ENCODE measurements around the gene STUB1.

STUB1 gene

GRCh38 chr16:676913-677312 is 3.3 kb upstream of the STUB1 start:
- peaks cover 3% of the 10 kb centered on the region for H3K36me3 Mint-ChIP-seq (ENCODE audit: low read depth)
- H3K4me1 Mint-ChIP-seq (ENCODE audit: low read depth) = peaks cover 10% of the 10 kb centered on the region
- no peaks in the 10 kb centered on the region for H3K27me3 Mint-ChIP-seq (ENCODE audit: low read depth)
- no peak overlapping the region for H3K4me3 Mint-ChIP-seq
- H3K27ac Mint-ChIP-seq = no peak overlapping the region
- no peaks in the 10 kb centered on the region for H3K9me3 Mint-ChIP-seq

DNA sequence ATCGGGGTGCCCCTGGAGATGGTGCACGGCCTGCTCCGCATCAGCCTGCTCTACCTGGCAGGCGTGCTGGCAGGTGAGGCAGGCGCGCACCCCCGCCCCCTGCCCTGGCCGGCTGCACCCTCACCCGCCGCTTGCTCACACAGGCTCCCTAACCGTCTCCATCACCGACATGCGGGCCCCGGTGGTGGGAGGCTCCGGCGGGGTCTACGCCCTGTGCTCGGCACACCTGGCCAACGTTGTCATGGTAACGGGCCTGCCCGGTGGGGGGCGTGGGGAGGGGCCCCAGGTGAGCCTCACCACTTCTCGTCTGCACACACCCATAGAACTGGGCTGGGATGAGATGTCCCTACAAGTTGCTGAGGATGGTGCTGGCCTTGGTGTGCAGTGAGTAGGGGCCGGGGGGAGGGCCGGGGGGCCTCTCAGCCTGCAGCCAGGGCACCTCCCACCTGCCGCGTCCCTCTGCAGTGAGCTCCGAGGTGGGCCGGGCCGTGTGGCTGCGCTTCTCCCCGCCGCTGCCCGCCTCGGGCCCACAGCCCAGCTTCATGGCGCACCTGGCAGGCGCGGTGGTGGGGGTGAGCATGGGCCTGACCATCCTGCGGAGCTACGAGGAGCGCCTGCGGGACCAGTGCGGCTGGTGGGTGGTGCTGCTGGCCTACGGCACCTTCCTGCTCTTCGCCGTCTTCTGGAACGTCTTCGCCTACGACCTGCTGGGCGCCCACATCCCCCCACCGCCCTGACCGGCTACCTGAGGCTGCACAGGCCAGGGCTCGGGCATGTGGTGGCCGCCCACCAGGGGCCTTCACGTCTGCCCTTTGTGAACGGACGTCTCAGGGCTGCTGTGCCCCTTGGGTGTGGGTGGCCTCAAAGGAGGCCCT is 2.7 kb upstream of the STUB1 start:
- Mint-ChIP-seq H3K9me3 (no peaks in the 10 kb centered on the region), H3K4me3 (no peak overlapping the region), H3K4me1 (ENCODE audit: low read depth) (peaks cover 12% of the 10 kb centered on the region), H3K27me3 (ENCODE audit: low read depth) (no peaks in the 10 kb centered on the region), H3K27ac (no peak overlapping the region), H3K36me3 (ENCODE audit: low read depth) (peaks cover 7% of the 10 kb centered on the region)

GRCh38 chr16:678209-678857 is 1.9 kb upstream of the STUB1 start:
- H3K36me3 Mint-ChIP-seq (ENCODE audit: low read depth) = peaks cover 8% of the 10 kb centered on the region
- no peaks in the 10 kb centered on the region for H3K9me3 Mint-ChIP-seq
- no peaks in the 10 kb centered on the region for H3K27me3 Mint-ChIP-seq (ENCODE audit: low read depth)
- H3K27ac Mint-ChIP-seq = no peak overlapping the region
- H3K4me1 Mint-ChIP-seq (ENCODE audit: low read depth) = peaks cover 13% of the 10 kb centered on the region
- no peak overlapping the region for H3K4me3 Mint-ChIP-seq

GRCh38 chr16:678858-679813 is 1.1 kb upstream of the STUB1 start:
- peak overlapping the region; percentile 57 for H3K27ac Mint-ChIP-seq

GRCh38 chr16:680625-680945 is 375 bp downstream of the STUB1 start:
- Mint-ChIP-seq H3K27me3 (ENCODE audit: low read depth) (no peaks in the 10 kb centered on the region), H3K4me3 (peak overlapping the region; percentile 82), H3K4me1 (ENCODE audit: low read depth) (peaks cover 13% of the 10 kb centered on the region), H3K36me3 (ENCODE audit: low read depth) (peaks cover 8% of the 10 kb centered on the region), H3K27ac (no peak overlapping the region), H3K9me3 (no peaks in the 10 kb centered on the region)

More at GRCh38 chr16:678858-679813, 1.1 kb upstream of the STUB1 start:
- Mint-ChIP-seq H3K4me1 (ENCODE audit: low read depth) (peaks cover 13% of the 10 kb centered on the region), H3K9me3 (no peaks in the 10 kb centered on the region), H3K36me3 (ENCODE audit: low read depth) (peaks cover 8% of the 10 kb centered on the region), H3K27me3 (ENCODE audit: low read depth) (no peaks in the 10 kb centered on the region), H3K4me3 (peak overlapping the region; percentile 79)

- H3K27ac Mint-ChIP-seq = no peak overlapping the region
- H3K9me3 Mint-ChIP-seq = no peaks in the 10 kb centered on the region
- H3K4me3 Mint-ChIP-seq = peak overlapping the region; percentile 73
- H3K4me1 Mint-ChIP-seq (ENCODE audit: low read depth) = peaks cover 13% of the 10 kb centered on the region
- peaks cover 9% of the 10 kb centered on the region for H3K36me3 Mint-ChIP-seq (ENCODE audit: low read depth)
- H3K27me3 Mint-ChIP-seq (ENCODE audit: low read depth) = no peaks in the 10 kb centered on the region
Measured at GRCh38 chr16:680967-681745, 946 bp downstream of the STUB1 start.

DNA sequence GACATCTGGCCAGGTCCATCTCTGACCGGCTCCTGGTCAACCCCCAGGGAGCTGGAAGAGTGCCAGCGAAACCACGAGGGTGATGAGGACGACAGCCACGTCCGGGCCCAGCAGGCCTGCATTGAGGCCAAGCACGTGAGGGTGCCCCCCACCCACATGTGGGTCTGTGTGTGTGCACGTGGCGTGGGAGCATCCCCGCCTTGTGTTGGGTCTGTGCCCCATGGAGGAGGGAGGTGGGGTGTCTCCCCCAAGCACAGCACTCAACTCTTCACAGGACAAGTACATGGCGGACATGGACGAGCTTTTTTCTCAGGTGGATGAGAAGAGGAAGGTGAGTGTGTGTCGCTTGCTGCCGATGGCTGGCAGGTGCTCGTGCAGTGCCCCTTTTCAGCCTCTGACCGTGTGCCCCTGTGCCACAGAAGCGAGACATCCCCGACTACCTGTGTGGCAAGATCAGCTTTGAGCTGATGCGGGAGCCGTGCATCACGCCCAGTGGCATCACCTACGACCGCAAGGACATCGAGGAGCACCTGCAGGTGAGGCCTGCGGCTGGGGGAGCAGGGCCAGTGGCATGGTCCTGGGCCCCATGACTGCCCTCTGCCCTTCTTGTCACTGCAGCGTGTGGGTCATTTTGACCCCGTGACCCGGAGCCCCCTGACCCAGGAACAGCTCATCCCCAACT is 1.7 kb downstream of the STUB1 start:
- H3K27me3 Mint-ChIP-seq (ENCODE audit: low read depth) = no peaks in the 10 kb centered on the region
- H3K36me3 Mint-ChIP-seq (ENCODE audit: low read depth) = peaks cover 10% of the 10 kb centered on the region
- H3K9me3 Mint-ChIP-seq = no peaks in the 10 kb centered on the region
- peak overlapping the region; percentile 55 for H3K27ac Mint-ChIP-seq
- peaks cover 13% of the 10 kb centered on the region for H3K4me1 Mint-ChIP-seq (ENCODE audit: low read depth)
- peak overlapping the region; percentile 71 for H3K4me3 Mint-ChIP-seq

GRCh38 chr16:682493-683395 is 2.5 kb downstream of the STUB1 start:
- Mint-ChIP-seq H3K9me3 (no peaks in the 10 kb centered on the region), H3K27me3 (ENCODE audit: low read depth) (no peaks in the 10 kb centered on the region), H3K4me3 (peak overlapping the region; percentile 71), H3K27ac (peak overlapping the region; percentile 55), H3K4me1 (ENCODE audit: low read depth) (peaks cover 13% of the 10 kb centered on the region), H3K36me3 (ENCODE audit: low read depth) (peaks cover 10% of the 10 kb centered on the region)

DNA sequence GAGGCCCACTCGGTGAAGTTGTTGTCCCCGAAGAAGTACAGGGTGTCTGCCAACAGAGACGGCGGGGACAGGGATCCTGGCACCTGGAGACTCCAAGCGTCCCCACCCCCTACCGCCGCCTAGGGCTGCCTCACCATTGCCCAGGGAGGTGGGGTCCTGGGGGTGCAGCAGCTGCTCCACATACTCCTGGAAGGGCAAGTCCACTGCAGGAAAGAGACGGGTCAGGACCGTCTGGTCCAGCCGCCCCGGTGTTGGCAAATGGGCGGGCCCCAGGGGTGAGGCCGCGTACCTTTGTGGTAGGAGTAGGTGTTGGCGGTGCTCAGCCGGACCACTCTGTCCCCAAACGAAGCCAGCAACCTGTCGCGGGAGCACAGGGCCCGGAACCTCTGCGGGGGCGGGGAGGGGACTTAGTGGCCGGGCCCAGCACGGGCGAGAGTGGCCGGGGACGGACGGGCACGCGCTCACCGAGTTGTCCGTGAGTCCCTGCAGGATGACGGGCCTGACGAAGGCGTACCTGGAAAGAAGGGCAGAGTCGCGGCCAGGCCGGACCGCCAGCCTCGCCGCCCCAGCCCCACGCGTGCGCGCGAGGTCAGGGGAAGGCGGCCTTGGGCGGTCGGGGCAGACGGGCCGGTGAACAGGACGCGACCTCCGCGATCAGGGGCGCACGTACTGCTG is 3.3 kb downstream of the STUB1 start:
- Mint-ChIP-seq H3K9me3 (no peaks in the 10 kb centered on the region), H3K27me3 (ENCODE audit: low read depth) (no peaks in the 10 kb centered on the region), H3K27ac (no peak overlapping the region), H3K36me3 (ENCODE audit: low read depth) (peaks cover 10% of the 10 kb centered on the region), H3K4me3 (peak overlapping the region; percentile 71), H3K4me1 (ENCODE audit: low read depth) (peaks cover 13% of the 10 kb centered on the region)

DNA sequence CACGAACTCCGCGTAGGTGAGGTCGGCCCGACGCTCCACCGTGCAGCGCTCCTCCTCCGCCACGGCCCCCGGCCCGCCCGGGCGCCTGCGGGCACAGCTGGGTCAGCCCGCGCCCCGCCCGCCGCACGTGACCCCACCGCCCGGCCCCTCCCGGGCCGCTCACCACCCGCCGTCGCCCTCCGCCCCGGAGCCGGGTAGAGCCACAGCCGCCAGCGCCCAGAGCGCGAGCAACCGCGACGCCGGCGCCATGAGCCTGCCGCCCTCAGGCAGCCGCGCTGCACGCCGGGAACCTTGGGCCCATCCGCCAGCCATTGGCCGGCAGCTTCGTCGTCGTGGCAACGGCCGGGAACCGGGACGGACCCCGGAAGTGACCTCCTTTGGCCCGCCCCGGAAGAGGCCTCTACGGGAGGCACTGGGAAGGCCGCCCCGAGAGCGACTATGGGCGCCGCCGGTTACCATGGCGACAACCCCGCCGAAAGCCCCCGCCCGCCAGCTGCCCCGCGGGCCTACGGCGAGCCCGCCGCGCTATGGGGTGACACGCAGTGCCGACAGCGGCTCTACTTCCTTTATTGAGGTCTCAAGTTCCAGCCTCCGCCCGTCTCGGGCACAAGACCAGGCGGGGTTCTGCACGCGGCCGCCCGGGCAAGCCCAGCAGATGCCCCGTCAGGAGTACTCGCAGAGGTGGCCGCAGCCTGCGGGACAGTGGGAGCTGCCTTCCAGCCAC is 4.0 kb downstream of the STUB1 start, which contains the start of gene JMJD8:
Gene JMJD8, minus strand, starts transcription at position 264 of the 724 bp plus-strand sequence. Its CDS starts 15 bp downstream, at position 249.
- Mint-ChIP-seq H3K36me3 (ENCODE audit: low read depth) (peaks cover 10% of the 10 kb centered on the region), H3K4me1 (ENCODE audit: low read depth) (peaks cover 11% of the 10 kb centered on the region), H3K27ac (peak within 1 kb of the TSS; percentile 36), H3K9me3 (no peaks in the 10 kb centered on the region), H3K27me3 (ENCODE audit: low read depth) (no peaks in the 10 kb centered on the region), H3K4me3 (peak within 1 kb of the TSS; percentile 71)

- H3K4me3 Mint-ChIP-seq = no peak overlapping the region
- peaks cover 10% of the 10 kb centered on the region for H3K36me3 Mint-ChIP-seq (ENCODE audit: low read depth)
- no peaks in the 10 kb centered on the region for H3K27me3 Mint-ChIP-seq (ENCODE audit: low read depth)
- H3K9me3 Mint-ChIP-seq = no peaks in the 10 kb centered on the region
- H3K4me1 Mint-ChIP-seq (ENCODE audit: low read depth) = peaks cover 13% of the 10 kb centered on the region
- no peak overlapping the region for H3K27ac Mint-ChIP-seq
Measured at GRCh38 chr16:684961-685696, 4.9 kb downstream of the STUB1 start.

All from T-helper 1 cell treated with Interleukin-12 subunit alpha and Interleukin-12 subunit beta and Interleukin-4 antibody, amounts not matched to agents 30 μg/mL and 1 μg/mL, for 36 hours (primary cell).